Ascending aorta (tissue), 2 donors: Measurements from ENCODE around the gene FIGLA. TPM values are rescaled to one million over a fixed set of nuclear protein-coding genes. Genes with fewer than 3 reads are reported as not detected.

ENCODE experiments used
- DNase-seq, 2 donors: peaks; one replicate each; pipeline ENCODE4 v3.0.0-alpha.2; 2019; ENCODE audit warnings: low spot score in 2 of 2
- H3K27ac ChIP-seq, 2 donors: fragments of 200-600 bp; sonication (generic); one replicate each; pipeline ENCODE4 v1.5.1; 2016 to 2017; ENCODE audit warnings: mild to moderate bottlenecking in 1 of 2
- H3K27me3 ChIP-seq: fragments of 200-600 bp; sonication (generic); one replicate; pipeline ENCODE4 v1.5.1; 2017
- H3K36me3 ChIP-seq, 2 donors: fragments of 200-600 bp; sonication (generic); one replicate each; pipeline ENCODE4 v1.5.1; 2016
- H3K4me1 ChIP-seq, 2 donors: fragments of 200-600 bp; sonication (generic); one replicate each; pipeline ENCODE4 v1.5.1; 2016 to 2017; ENCODE audit warnings: mild to moderate bottlenecking in 1 of 2
- H3K4me3 ChIP-seq, 2 donors: fragments of 200-600 bp; sonication (generic); one replicate each; pipeline ENCODE4 v1.5.1; 2016 to 2017; ENCODE audit warnings: mild to moderate bottlenecking in 1 of 2
- H3K9me3 ChIP-seq, 2 donors: fragments of 200-600 bp; sonication (generic); one replicate each; pipeline ENCODE4 v1.5.1; 2016
- CTCF ChIP-seq, 3 experiments: fragments of 200-600 bp in 2 of 3; fragments of 450-650 bp in 1 of 3; sonication (generic) in 2 of 3; IDR thresholded peaks; one replicate each; pipeline ENCODE4 v1.5.1; 2016 to 2019; ENCODE audit warnings: antibody characterized with exemption in 3 of 3, mild to moderate bottlenecking in 1 of 3, moderate library complexity in 1 of 3
- intact Hi-C: fragments of 100-400 bp; cut with DNase I; formaldehyde crosslinking; loops from one replicate; pipeline ENCODE4 v1.15.1; 2023
- total RNA-seq: library from RNA; depleted of rRNA; stranded (reverse); fragments of >200 nt; gene quantifications from one replicate; pipeline ENCODE4 v1.1.0, GENCODE V29; 2016

Gene FIGLA
- total RNA-seq, 1 donor from 2014 or later: not detected

DNA sequence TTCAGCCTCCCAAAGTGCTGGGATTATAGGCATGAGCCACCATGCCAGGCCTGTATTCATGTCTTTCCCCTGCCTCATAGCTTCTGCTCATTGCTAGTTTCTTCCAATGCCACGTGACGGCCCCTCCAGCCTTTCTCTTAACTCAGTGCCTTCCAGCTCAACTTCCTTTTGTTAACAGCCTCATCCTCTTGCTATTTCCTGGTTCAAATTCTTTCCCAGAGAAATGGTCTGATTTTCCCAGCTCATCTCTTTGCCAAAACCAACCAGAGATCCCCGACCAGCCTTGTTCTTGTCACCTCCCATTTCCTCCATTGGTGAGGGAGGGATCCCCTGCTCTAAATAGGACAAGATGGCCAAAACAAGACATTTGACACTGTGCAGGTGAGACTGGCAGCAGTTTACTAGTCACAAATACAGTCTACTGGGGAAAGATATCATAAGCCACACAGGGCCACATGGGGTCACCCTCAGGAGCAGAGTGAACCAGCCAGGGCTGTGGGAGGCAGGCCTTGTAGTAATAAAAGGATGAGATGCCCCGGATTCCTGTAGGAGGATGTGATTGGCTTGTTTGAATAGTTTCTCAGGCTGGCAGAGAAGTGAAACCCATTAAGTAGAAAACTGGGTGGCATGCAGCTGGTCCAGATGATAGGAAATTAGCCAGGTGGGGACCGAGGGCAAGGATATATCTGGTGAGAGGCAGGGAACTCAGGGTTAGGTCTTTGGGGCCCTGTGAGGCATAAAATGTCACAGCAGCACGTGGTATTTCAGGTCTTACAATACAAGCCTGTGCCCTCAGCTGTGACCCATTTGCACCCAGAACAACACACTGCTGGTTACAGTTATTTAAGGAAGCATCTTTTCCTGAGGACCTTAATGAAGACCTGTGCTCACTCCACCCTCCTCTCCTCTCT, 38.7 kb upstream of the FIGLA start:
- Histone ChIP-seq H3K9me3 (no peaks in the 10 kb centered on the region), H3K27ac (no peak overlapping the region), H3K27me3 (no peaks in the 10 kb centered on the region), H3K4me1 (no peaks in the 10 kb centered on the region), H3K4me3 (no peak overlapping the region), H3K36me3 (no peaks in the 10 kb centered on the region)
- no peak for DNase-seq
- intact Hi-C loops: no loop called here
- no peak for TF ChIP-seq CTCF (IDR thresholded peaks at IDR 0.05)

DNA sequence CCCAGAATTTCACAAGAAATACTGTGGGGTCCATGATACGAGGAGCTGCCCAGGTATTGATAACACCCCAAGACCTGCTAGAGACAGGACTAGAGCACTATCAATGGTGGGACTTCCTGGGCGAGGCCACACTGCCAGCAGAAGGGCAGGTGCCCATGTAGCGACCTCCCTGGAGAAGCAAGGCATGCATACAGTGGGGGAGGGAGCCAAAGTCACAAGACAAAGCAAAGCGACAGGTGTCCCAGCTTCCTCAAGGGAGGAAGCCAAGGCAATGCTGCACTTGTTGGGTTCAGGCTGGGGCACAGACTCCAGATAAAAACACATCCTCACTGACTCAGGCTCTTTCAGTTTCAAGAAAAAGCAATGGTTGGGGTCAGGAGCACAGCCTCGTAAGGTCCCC, 37.7 kb upstream of the FIGLA start:
- intact Hi-C loops: no loop called here
- H3K9me3 ChIP-seq: no peaks in the 10 kb centered on the region
- H3K36me3 ChIP-seq: no peaks in the 10 kb centered on the region
- no peaks in the 10 kb centered on the region for H3K4me1 ChIP-seq
- H3K27ac ChIP-seq: no peak overlapping the region
- H3K4me3 ChIP-seq: no peak overlapping the region
- no peak for DNase-seq
- TF ChIP-seq CTCF (IDR thresholded peaks at IDR 0.05): no peak
- no peaks in the 10 kb centered on the region for H3K27me3 ChIP-seq

GRCh38 chr2:70827388-70827787, 36.9 kb upstream of the FIGLA start:
- TF ChIP-seq CTCF (IDR thresholded peaks at IDR 0.05): no peak
- no peak overlapping the region for H3K27ac ChIP-seq
- no peak overlapping the region for H3K4me3 ChIP-seq
- H3K9me3 ChIP-seq: no peaks in the 10 kb centered on the region
- H3K4me1 ChIP-seq: no peaks in the 10 kb centered on the region
- DNase-seq: no peak
- intact Hi-C loops: no loop called here
- H3K36me3 ChIP-seq: no peaks in the 10 kb centered on the region
- no peaks in the 10 kb centered on the region for H3K27me3 ChIP-seq

- H3K4me3 ChIP-seq: no peak overlapping the region
- no peaks in the 10 kb centered on the region for H3K9me3 ChIP-seq
- intact Hi-C loops: no loop called here
- no peaks in the 10 kb centered on the region for H3K4me1 ChIP-seq
- no peak for DNase-seq
- H3K27me3 ChIP-seq: no peaks in the 10 kb centered on the region
- H3K36me3 ChIP-seq: no peaks in the 10 kb centered on the region
- no peak overlapping the region for H3K27ac ChIP-seq
- no peak for TF ChIP-seq CTCF (IDR thresholded peaks at IDR 0.05)
These were observed 36.4 kb upstream of the FIGLA start for GRCh38 chr2:70826696-70827350.

DNA sequence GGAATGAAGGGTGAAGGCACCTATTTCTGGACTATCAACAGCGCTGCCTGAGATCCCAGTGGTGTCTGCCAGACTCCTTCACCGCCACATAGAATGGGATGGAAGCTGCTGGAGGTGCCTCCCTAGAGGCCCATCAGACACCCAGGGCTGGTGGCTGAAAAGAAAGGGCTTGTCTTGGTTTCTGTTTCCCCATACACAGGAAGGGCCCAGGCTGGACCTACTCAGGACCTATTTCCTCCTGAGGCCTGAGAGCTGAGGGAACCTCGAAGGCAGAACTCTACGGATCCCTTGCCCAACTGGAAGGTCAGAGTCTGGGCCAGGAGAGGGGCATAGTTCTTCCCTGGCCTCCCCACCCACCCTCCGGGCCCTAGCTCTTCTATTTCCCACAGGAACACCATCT, 32.8 kb upstream of the FIGLA start:
- no peaks in the 10 kb centered on the region for H3K9me3 ChIP-seq
- H3K27me3 ChIP-seq: no peaks in the 10 kb centered on the region
- DNase-seq: no peak
- H3K4me3 ChIP-seq: no peak overlapping the region
- intact Hi-C loops: no loop called here
- no peaks in the 10 kb centered on the region for H3K36me3 ChIP-seq
- no peaks in the 10 kb centered on the region for H3K4me1 ChIP-seq
- TF ChIP-seq CTCF (IDR thresholded peaks at IDR 0.05): no peak
- no peak overlapping the region for H3K27ac ChIP-seq
